Osteocyte (in vitro differentiated cells): ENCODE measurements around the gene CCDC146. TPM values are rescaled to one million over a fixed set of nuclear protein-coding genes. Genes with fewer than 3 reads are reported as not detected.

Source experiments
- DNase-seq: peaks from one replicate; pipeline ENCODE4 v3.0.0; 2021; ENCODE audit warnings: mixed read lengths; ENCODE audit not compliant: unreplicated experiment; ENCODE audit errors: extremely low spot score
- H3K27ac Mint-ChIP-seq: one replicate; pipeline ENCODE4 v1.8.0; 2021; ENCODE audit warnings: mild to moderate bottlenecking, mixed read lengths; ENCODE audit not compliant: unreplicated experiment
- H3K27me3 Mint-ChIP-seq: one replicate; pipeline ENCODE4 v1.8.0; 2021; ENCODE audit warnings: mixed read lengths; ENCODE audit not compliant: unreplicated experiment
- H3K36me3 Mint-ChIP-seq: one replicate; pipeline ENCODE4 v1.8.0; 2021; ENCODE audit warnings: mixed read lengths; ENCODE audit not compliant: unreplicated experiment
- H3K4me1 Mint-ChIP-seq: one replicate; pipeline ENCODE4 v1.8.0; 2021; ENCODE audit warnings: mixed read lengths; ENCODE audit not compliant: unreplicated experiment
- H3K4me3 Mint-ChIP-seq: one replicate; pipeline ENCODE4 v1.8.0; 2021; ENCODE audit warnings: mild to moderate bottlenecking, moderate library complexity, mixed read lengths; ENCODE audit not compliant: unreplicated experiment
- H3K9me3 Mint-ChIP-seq: one replicate; pipeline ENCODE4 v1.8.0; 2021; ENCODE audit warnings: mixed read lengths; ENCODE audit not compliant: unreplicated experiment
- CTCF ChIP-seq: fragments of 200-600 bp; sonication (generic); IDR thresholded peaks from 2 replicates; pipeline ENCODE4 v1.5.0; 2021; ENCODE audit warnings: antibody characterized with exemption, mild to moderate bottlenecking, moderate library complexity
- total RNA-seq: library from RNA; stranded (reverse); gene quantifications from 2 replicates; pipeline ENCODE4 v1.2.1, GENCODE V29; 2021

The CCDC146 gene
- total RNA-seq, 1 donor from 2014 or later: 5.1 TPM

GRCh38 chr7:77181015-77181595 is 58.7 kb downstream of the CCDC146 start:
- peaks cover 2% of the 10 kb centered on the region for H3K9me3 Mint-ChIP-seq
- H3K36me3 Mint-ChIP-seq: no peaks in the 10 kb centered on the region
- H3K27me3 Mint-ChIP-seq: no peaks in the 10 kb centered on the region
- no peak overlapping the region for H3K27ac Mint-ChIP-seq
- DNase-seq: no peak
- peaks cover 22% of the 10 kb centered on the region for H3K4me1 Mint-ChIP-seq
- no peak for TF ChIP-seq CTCF
- no peak overlapping the region for H3K4me3 Mint-ChIP-seq

GRCh38 chr7:77181734-77182133 is 59.3 kb downstream of the CCDC146 start:
- H3K4me3 Mint-ChIP-seq: no peak overlapping the region
- peaks cover 22% of the 10 kb centered on the region for H3K4me1 Mint-ChIP-seq
- no peaks in the 10 kb centered on the region for H3K27me3 Mint-ChIP-seq
- H3K27ac Mint-ChIP-seq: no peak overlapping the region
- H3K36me3 Mint-ChIP-seq: no peaks in the 10 kb centered on the region
- no peak for DNase-seq
- no peak for TF ChIP-seq CTCF
- H3K9me3 Mint-ChIP-seq: peaks cover 3% of the 10 kb centered on the region

GRCh38 chr7:77182261-77182660 is 59.8 kb downstream of the CCDC146 start:
- no peaks in the 10 kb centered on the region for H3K27me3 Mint-ChIP-seq
- H3K4me3 Mint-ChIP-seq: no peak overlapping the region
- no peak for TF ChIP-seq CTCF
- no peak overlapping the region for H3K27ac Mint-ChIP-seq
- H3K9me3 Mint-ChIP-seq: peaks cover 3% of the 10 kb centered on the region
- H3K36me3 Mint-ChIP-seq: no peaks in the 10 kb centered on the region
- H3K4me1 Mint-ChIP-seq: peaks cover 19% of the 10 kb centered on the region
- no peak for DNase-seq

- Mint-ChIP-seq H3K27me3 (no peaks in the 10 kb centered on the region), H3K4me1 (peaks cover 8% of the 10 kb centered on the region), H3K36me3 (no peaks in the 10 kb centered on the region), H3K27ac (no peak overlapping the region), H3K4me3 (no peak overlapping the region), H3K9me3 (peaks cover 3% of the 10 kb centered on the region)
- no peak for DNase-seq
- no peak for TF ChIP-seq CTCF
These were observed 62.0 kb downstream of the CCDC146 start for GRCh38 chr7:77184463-77184862.

- H3K4me1 Mint-ChIP-seq: peaks cover 8% of the 10 kb centered on the region
- no peak overlapping the region for H3K27ac Mint-ChIP-seq
- no peak overlapping the region for H3K4me3 Mint-ChIP-seq
- no peak for TF ChIP-seq CTCF
- DNase-seq: no peak
- no peaks in the 10 kb centered on the region for H3K27me3 Mint-ChIP-seq
- H3K9me3 Mint-ChIP-seq: peaks cover 3% of the 10 kb centered on the region
- H3K36me3 Mint-ChIP-seq: no peaks in the 10 kb centered on the region
These were observed 62.6 kb downstream of the CCDC146 start for GRCh38 chr7:77184990-77185389.
